T-helper 1 cell (primary cell): ENCODE results near the gene NALCN.
A peak's percentile ranks its signal among the peaks of the same experiment; 100 is the strongest.

Experiments
- DNase-seq, 5 donors: peaks; one replicate each; pipeline ENCODE4 v3.0.0-alpha.2; 2012 to 2020

Gene NALCN

GRCh38 chr13:101202590-101202989 is 213.7 kb downstream of the NALCN start:
- DNase-seq, result no peak

- no peak for DNase-seq
Measured at GRCh38 chr13:101190976-101191375, 225.3 kb downstream of the NALCN start.

DNA sequence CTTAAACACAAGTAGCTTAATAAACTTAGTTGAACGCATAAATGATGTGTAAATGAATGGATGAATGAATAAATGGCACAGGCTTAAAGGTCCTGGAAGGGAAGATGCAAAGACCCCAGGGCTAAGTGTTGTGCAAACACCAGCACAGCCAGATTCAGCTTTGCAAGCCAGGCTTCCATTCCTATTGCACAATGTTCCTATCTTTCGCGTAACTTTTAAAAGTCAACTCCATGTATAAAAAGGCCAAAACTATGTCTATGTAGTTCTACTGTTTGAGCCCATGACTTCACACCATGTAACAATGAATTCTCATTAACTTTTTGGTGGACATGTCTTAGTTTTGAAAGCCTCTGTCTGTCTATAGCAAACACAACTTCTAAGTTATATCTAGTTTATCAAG is 226.0 kb downstream of the NALCN start:
- no peak for DNase-seq

- DNase-seq, result no peak
Measured at GRCh38 chr13:101185606-101186005, 230.7 kb downstream of the NALCN start.

GRCh38 chr13:101181076-101181685 is 235.1 kb downstream of the NALCN start:
- no peak for DNase-seq

- no peak for DNase-seq
Measured at GRCh38 chr13:101179021-101179420, 237.3 kb downstream of the NALCN start.

DNA sequence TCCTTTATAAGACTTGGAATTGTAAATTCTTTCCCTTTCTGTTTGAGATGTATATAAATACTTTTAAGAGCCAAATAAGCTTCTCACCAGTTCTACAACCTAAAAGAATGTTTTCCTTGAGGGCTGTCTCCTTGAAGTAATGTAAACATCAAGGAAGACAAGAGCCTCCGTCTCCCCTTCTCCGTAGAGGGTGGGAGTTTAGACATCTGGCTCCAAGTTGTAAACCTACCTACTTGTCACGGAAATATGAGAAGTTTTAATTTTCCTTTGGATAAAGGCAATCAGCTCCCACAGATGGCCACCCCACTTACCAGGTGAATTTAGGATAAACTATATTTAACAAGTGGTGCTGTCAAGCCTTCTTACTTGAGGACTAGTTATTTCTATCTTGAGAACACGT is 237.9 kb downstream of the NALCN start:
- no peak for DNase-seq

- DNase-seq, result no peak
Measured at GRCh38 chr13:101170306-101170705, 246.0 kb downstream of the NALCN start.

DNA sequence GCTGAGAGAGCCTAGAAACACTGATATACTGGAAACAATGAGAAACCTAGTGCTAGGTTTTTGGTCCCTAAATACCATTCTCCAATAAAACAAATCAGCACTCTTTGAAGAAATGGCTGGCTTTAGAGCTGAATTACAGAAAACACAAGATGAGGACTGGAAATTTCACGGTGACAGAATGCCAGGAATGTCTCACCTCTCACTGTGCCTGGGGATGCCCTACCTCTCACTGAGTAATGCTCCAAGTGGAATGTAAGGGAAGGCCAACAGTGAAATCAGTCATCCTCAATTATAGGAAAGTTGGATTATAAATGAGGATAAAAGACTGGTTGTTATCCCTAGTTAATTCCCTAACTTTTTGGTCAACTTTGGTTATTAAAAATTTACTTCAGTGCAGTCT is 259.0 kb downstream of the NALCN start:
- no peak for DNase-seq

- DNase-seq, result no peak
Measured at GRCh38 chr13:101155920-101156319, 260.4 kb downstream of the NALCN start.

DNA sequence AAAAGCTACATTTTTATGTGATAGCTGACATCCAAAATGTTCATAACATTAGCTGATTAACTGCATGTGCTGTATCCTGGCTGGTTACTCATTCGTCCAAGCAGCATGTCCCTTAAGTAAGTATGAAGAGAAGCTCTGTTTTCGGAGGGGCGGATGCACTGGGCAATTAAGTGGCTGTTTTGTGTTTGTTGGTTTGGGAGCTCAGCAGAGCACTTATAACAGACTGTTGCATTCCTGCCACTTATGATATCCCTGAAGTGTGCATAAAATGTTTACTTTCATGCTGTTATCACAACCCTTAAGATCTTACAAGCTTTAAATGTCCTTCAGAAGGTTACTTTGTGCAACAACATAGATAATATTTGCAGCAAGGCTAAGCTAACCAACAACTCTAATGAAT is 264.1 kb downstream of the NALCN start:
- no peak for DNase-seq

DNA sequence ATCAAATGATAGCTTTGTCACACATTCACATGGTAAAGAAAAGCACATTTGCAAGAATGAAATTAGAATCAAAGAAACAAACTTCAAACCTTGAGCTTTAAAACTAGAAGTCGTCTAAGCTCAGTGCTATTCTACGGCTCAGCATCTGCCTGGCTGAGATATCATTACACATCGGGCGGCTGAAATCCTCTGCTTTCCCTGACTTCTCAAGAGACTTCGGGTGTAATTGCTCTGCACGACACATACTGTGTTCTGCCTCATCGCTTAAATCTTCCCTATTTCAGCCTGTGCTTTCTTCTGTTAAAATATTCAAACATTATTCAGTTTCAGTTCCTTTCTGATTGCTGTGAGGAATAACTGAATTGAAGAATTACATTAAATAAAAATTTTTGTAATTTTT is 265.3 kb downstream of the NALCN start:
- no peak for DNase-seq

DNA sequence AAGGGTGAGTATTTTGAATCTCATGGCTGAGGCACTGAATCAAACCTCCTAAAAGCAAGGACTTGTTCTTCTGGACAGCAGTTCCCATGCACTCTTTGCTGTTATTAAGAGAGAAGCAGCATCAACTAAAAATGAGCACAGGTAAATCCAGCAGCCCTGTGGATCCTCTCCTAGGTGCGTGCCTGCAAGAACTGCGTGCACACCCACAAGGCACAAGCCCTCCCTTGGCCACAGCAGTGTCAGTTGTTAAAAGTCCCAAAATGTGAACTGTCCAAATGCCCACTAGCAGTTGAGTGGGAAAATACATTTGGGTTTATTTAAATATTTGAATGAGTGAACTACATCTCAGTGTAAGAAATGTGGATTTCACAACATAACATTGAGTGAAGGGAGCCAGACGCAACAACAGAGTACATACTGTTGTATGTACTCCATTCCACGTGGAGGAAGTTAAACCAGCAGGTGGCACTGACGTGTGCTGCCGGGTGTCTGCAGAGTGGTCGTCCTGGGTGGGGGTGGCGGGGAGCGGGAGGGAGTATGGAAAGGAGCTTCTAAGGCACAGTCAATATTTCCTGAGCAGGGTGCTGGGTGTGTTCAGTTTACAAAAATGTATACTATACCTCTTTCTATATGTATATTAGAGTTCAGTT is 266.4 kb downstream of the NALCN start:
- DNase-seq, result no peak

DNA sequence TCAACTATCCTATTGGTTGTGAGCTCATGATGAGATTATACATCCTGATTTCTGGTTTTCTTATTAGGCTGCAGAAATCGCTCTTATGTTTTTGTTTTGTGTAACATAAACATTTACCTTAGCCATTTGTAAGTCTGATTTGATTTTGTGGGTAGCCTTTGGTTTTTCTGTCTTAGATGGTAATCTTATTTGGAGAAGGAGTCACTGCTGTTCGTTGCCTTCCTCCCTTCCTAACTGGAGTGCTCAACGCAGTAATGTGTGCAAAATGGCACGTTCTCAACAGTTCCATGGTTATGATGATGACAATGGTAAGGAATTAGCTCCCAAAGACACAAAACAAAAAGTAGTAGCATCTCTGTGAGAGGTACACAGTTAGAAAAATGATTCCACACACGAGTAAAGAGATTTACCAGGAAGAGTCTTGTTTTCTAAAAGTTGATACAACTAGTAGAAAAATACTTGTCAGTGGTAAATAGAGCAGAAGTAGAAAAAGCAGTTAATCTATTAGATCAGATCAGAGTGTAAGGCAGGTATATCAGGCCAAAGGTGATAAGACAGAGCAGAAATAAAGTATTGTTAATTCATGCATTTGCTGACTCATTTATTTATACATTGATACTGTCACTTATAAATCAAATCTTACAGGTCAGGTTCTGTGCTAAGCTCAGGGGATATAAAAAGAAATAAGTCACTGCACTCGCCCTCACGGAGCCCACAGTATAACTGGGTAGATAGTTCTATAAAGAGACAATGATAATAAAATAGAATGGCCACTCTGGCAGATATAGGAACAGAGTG is 270.0 kb downstream of the NALCN start:
- no peak for DNase-seq

DNA sequence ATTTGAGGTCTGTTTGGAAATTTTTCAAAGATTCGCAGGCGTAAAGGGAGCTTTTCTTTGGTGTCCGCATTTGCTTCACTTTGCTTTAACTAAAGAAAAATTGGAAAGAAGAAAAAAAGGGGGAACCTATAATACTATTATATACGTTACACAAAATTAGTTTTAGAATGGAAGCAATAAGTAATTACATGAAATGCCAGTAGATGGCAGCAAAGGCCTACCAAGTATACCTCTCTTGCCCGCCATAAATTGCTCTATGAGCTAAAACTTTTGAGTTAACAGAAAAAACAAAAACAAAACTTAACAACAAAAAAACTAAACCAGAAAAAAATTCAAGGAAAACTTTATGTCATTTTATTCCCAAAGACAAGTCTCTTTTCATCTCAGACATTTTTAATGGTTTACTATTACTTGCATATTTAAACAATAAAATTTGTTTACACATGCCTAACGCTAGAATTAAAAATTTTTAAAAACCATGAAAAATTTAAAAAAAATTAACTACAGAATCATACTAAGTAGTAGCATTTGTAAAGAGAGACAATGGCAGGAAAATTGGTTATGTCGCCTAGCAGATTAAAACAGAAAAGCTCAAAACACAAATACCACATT is 271.4 kb downstream of the NALCN start:
- DNase-seq, result peak in 2 of 5 donors; percentile 15 to 36

DNA sequence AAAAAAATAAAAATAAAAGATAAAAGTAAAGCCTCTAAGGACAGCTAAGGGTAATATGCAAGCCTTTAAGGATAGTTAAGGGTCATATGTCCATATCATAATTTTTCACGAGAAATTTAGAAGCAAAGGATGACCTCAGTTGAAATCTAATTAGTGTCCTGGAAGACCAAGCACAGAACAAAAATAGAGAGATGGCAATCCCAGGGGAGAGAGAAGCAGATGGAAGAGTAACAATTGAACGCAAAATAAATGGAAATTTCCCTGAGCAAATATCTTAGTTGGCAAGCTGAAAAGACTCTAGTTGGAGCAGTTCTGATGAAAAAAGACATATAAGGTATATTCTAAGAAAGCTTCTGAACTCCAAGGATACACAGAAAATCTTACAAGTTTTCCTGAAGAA is 275.4 kb downstream of the NALCN start:
- no peak for DNase-seq

DNA sequence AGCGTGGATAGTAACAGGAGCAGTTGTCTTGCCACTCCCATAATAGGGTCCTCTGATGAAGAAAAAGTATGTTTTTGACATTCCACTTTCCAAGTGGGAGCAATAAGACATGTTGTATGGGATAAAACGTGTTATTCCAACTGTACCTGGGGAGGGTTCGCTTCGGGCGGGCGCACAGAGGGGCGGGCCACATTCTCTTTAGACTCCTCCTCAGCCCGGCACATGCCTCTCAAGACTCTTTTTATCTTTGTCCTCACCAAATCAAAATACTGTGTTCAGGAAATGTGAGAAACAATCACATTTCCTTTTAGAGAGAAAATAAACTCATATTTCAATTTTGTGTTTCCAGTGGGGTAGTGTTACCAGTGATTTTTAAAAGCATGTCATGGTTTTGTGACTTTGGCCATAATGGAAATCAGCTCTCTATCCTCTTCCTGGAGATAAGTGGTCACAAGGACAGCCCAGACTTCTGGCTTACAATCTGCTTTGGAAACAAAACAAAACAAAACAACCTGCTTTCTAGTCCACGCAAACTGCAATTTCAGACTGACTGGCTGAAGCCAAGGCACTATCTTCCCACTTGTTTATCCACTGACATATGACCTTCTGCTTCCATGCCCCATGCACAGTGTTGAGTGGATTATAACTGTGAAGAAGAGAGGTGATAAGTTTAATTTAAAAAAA is 276.1 kb downstream of the NALCN start:
- DNase-seq, result no peak

DNA sequence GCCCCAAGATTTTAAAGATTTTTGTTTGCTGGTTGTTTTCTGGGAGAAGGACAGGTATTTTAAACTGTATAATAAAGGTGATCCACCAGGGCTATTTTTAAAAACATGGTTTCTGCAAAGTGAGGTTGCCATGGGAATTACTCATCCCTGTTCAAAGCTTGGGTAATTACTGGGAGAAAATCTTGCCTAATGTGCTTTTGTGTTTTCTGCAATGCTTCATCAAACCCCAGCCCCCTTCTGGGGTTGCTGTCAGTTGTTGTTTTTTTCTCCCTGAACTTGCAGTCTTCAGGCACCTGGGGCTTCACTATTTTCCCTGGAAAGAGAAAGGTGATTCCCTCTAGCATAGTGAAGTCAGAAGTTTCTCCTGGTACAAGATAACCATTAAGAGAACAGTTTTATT is 277.2 kb downstream of the NALCN start:
- DNase-seq, result no peak

- DNase-seq, result peak in 2 of 5 donors; percentile 1 to 22
Measured at GRCh38 chr13:101127741-101128353, 288.5 kb downstream of the NALCN start.

DNA sequence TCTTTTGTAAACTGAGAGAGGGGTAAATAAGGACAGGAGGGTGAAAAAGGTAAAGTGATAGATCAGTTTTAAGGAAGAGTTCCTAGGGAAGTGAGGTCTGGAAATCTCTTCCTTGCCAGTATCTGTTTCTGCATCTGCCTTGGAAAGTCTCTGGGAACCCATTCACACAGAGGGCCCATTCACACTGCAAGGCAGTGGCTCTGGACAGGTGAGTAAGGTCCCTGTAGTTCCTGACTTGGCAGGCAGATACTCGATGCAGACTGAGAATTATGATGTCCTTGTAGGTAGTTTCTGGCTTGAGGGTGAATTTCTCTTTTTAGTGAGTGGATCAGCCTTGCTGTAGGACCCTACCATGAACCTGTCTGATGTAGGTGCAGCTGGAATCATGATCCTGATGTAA is 293.3 kb downstream of the NALCN start:
- no peak for DNase-seq

DNA sequence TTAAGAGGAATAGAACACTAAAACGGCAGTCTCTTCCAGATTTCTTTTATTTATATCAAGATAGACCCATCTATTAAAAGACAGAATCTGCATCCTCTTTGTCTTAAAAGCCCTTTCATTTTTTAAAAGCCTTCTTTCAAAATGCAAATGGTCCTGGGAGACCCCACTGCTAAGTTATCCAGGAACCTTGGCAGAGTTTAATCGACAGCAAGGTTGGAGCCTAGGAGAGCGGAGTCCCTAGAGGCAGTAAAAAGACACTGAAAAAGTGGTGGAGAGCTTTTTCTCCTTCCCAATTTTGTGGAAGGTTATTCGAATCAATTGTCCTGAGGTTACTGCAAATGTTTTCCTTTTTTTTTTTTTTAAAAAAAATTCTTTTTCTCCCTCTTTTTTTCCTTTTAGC is 294.7 kb downstream of the NALCN start:
- no peak for DNase-seq

- no peak for DNase-seq
Measured at GRCh38 chr13:101120007-101120406, 296.3 kb downstream of the NALCN start.

GRCh38 chr13:101116826-101117225 is 299.5 kb downstream of the NALCN start:
- DNase-seq, result no peak
